HepG2 (cell line): ENCODE results near the gene RMI2. TPM values are rescaled to one million over a fixed set of nuclear protein-coding genes. Genes with fewer than 3 reads are reported as not detected.

Experiments
- ATF5 ChIP-seq: sonication (generic); formaldehyde crosslinking; IDR thresholded peaks from 2 replicates; pipeline ENCODE4 v1.4.0; 2020; ENCODE audit warnings: mild to moderate bottlenecking, low read depth, missing genetic modification reagents
- HDAC2 ChIP-seq: sonication (generic); formaldehyde crosslinking; IDR thresholded peaks from 2 replicates; pipeline ENCODE4 v1.4.0; 2020; ENCODE audit warnings: missing genetic modification reagents
- HOXA3 ChIP-seq: sonication (generic); formaldehyde crosslinking; IDR thresholded peaks from 2 replicates; pipeline ENCODE4 v1.5.0; 2020; ENCODE audit warnings: missing genetic modification reagents
- HOXA7 ChIP-seq: sonication (generic); formaldehyde crosslinking; IDR thresholded peaks from 2 replicates; pipeline ENCODE4 v1.8.1; 2022; ENCODE audit warnings: mild to moderate bottlenecking, missing genetic modification reagents, moderate library complexity
- IKZF5 ChIP-seq: IDR thresholded peaks from 2 replicates; pipeline ENCODE4 v1.6.1; 2018; ENCODE audit warnings: missing genetic modification reagents, mild to moderate bottlenecking, missing compliant biosample characterization
- LRRFIP1 ChIP-seq: sonication (generic); formaldehyde crosslinking; conservative IDR thresholded peaks from 2 replicates; pipeline ENCODE4 v1.4.0; 2020; ENCODE audit warnings: missing genetic modification reagents
- SKIL ChIP-seq: sonication (generic); formaldehyde crosslinking; IDR thresholded peaks from 2 replicates; pipeline ENCODE4 v1.8.0; 2022; ENCODE audit warnings: missing genetic modification reagents, mild to moderate bottlenecking, moderate library complexity, borderline replicate concordance
- TAF1 ChIP-seq: sonication (generic); formaldehyde crosslinking; IDR thresholded peaks from 2 replicates; pipeline ENCODE4 v1.4.0; 2020; ENCODE audit warnings: missing genetic modification reagents
- THAP7 ChIP-seq: sonication (generic); formaldehyde crosslinking; IDR thresholded peaks from 2 replicates; pipeline ENCODE4 v1.8.1; 2023; ENCODE audit warnings: mild to moderate bottlenecking, missing genetic modification reagents
- ZKSCAN1 ChIP-seq: fragments of 150-350 bp; IDR thresholded peaks from 2 replicates; pipeline ENCODE4 v1.6.1; 2014; ENCODE audit warnings: low read length
- ZNF101 ChIP-seq: sonication (generic); formaldehyde crosslinking; IDR thresholded peaks from 2 replicates; pipeline ENCODE4 v1.4.0; 2020; ENCODE audit warnings: mild to moderate bottlenecking, low read depth, missing genetic modification reagents, borderline replicate concordance
- ZNF343 ChIP-seq: sonication (generic); formaldehyde crosslinking; IDR thresholded peaks from 2 replicates; pipeline ENCODE4 v1.4.0; 2020; ENCODE audit warnings: mild to moderate bottlenecking, missing genetic modification reagents
- ZNF598 ChIP-seq: sonication (generic); formaldehyde crosslinking; IDR thresholded peaks from 2 replicates; pipeline ENCODE4 v1.5.1; 2020; ENCODE audit warnings: mild to moderate bottlenecking, missing genetic modification reagents, borderline replicate concordance
- ZNF615 ChIP-seq: sonication (generic); formaldehyde crosslinking; IDR thresholded peaks from 2 replicates; pipeline ENCODE4 v1.5.0; 2020; ENCODE audit warnings: mild to moderate bottlenecking, missing genetic modification reagents, borderline replicate concordance
- ZNF782 ChIP-seq: sonication (generic); formaldehyde crosslinking; IDR thresholded peaks from 2 replicates; pipeline ENCODE4 v1.4.0; 2020; ENCODE audit warnings: missing genetic modification reagents, mild to moderate bottlenecking, borderline replicate concordance
- ZNF841 ChIP-seq: sonication (generic); formaldehyde crosslinking; IDR thresholded peaks from 2 replicates; pipeline ENCODE4 v1.8.1; 2023; ENCODE audit warnings: missing genetic modification reagents, borderline replicate concordance
- ZSCAN20 ChIP-seq: sonication (generic); formaldehyde crosslinking; IDR thresholded peaks from 2 replicates; pipeline ENCODE4 v1.4.0; 2020; ENCODE audit warnings: missing genetic modification reagents, mild to moderate bottlenecking, borderline replicate concordance
- polyA plus RNA-seq, 8 experiments: library from polyadenylated mRNA; depleted of rRNA in 3 of 8; stranded (reverse) in 7 of 8; unstranded in 1 of 8; fragments of >200 nt; fragmentation: Illumina TruSeq in 4 of 8; extraction: Trizol in 4 of 8; gene quantifications; 2 replicates each; pipeline versions ENCODE4 v1.2.1 to v1.2.3, GENCODE V29; 2011 to 2016; ENCODE audit warnings: low read depth in 4 of 8, missing spikeins in 1 of 8, mixed read lengths in 1 of 8; ENCODE audit not compliant: insufficient read depth in 1 of 8
- total RNA-seq, 5 experiments: library from RNA; depleted of rRNA; stranded (reverse); fragments of >200 nt; fragmentation: Illumina TruSeq; extraction: Trizol; gene quantifications; 2 replicates each; pipeline ENCODE4 v1.2.3, GENCODE V29; 2016; ENCODE audit warnings: low read depth in 1 of 5
- TF ChIP-seq, protein P1 (sequence below): sonication (generic); formaldehyde crosslinking; IDR thresholded peaks from 2 replicates; pipeline ENCODE4 v1.4.0; 2020; ENCODE audit warnings: missing genetic modification reagents; ENCODE audit errors: not compliant biosample characterization
- TF ChIP-seq, protein P2 (sequence below), 2 experiments: fragments of 450-650 bp in 1 of 2; sonication (generic) in 1 of 2; formaldehyde crosslinking; IDR thresholded peaks; 2 replicates each; pipeline versions ENCODE4 v1.5.0 to v1.8.0; 2020 to 2022; ENCODE audit warnings: mild to moderate bottlenecking in 1 of 2, missing genetic modification reagents in 1 of 2

RMI2 gene
- total and polyA plus RNA-seq, 2 of the 13 experiments (the other 11 are each of a cell fraction or from before 2014, with no cell fraction given) = 24.5 to 55.7 TPM

DNA sequence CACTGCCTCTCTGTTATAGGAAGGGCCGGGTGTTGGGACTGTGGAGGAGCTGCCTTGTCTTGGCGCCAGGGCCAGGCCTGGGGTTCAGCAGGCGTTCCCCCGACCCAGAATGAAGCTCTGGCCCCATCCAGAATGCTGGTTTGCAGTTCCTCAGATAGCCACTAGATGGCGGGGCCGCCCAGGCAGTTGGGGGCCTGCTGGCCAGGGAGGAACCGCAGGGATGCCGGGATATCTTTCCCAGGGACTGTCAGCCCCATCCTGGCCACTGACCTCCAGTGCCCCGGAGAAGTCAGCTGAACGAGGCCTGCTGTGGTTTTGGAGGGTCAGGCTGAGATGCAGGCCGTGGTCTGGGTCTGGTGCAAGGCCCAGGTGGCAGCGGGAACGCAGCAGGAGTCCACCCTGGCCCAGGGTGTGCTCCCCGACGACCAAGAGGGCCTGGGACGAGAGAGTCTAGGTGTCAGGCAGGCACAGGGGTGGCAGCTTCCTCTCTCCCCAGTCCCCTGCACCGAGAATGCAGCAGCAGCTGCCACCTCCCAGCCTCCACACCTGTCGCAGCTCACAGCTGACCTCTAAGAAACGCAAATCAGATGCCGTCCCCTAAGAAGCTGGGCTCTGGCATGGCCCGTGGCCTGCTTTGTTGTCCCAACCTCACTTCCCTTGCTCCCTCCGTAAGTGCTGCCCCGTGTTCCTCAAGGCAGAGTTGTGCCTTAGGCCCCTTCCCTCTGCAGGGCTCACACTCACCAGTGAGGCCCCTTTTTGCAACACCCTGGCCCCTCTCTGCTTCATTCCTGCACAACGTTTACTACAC is 51.2 kb downstream of the RMI2 start (continued):
- TF ChIP-seq, protein P1, sequence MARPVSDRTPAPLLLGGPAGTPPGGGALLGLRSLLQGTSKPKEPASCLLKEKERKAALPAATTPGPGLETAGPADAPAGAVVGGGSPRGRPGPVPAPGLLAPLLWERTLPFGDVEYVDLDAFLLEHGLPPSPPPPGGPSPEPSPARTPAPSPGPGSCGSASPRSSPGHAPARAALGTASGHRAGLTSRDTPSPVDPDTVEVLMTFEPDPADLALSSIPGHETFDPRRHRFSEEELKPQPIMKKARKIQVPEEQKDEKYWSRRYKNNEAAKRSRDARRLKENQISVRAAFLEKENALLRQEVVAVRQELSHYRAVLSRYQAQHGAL = peak; percentile 65
- TF ChIP-seq THAP7 (CRISPR knock-in tag) = peak; percentile 62; the same call in 1 of the 2 replicates
- 0 out of 2 replicates have a peak, but pooled peaks have one; percentile 54 for TF ChIP-seq ZNF782
- TF ChIP-seq HDAC2 (CRISPR knock-in tag) = peak; percentile 81; the same call in 1 of the 2 replicates
- TF ChIP-seq ZKSCAN1 = no peak; the same call in 1 of the 2 replicates
- TF ChIP-seq TAF1 (CRISPR knock-in tag) = peak; percentile 73
- no peak for TF ChIP-seq ZNF343 (CRISPR knock-in tag)
- TF ChIP-seq, protein P2, sequence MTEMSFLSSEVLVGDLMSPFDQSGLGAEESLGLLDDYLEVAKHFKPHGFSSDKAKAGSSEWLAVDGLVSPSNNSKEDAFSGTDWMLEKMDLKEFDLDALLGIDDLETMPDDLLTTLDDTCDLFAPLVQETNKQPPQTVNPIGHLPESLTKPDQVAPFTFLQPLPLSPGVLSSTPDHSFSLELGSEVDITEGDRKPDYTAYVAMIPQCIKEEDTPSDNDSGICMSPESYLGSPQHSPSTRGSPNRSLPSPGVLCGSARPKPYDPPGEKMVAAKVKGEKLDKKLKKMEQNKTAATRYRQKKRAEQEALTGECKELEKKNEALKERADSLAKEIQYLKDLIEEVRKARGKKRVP (CRISPR knock-in tag; IDR thresholded peaks at IDR 0.05) = no peak
- peak; percentile 87 for TF ChIP-seq IKZF5 (CRISPR knock-in tag)
- TF ChIP-seq LRRFIP1 = no peak
- TF ChIP-seq SKIL (CRISPR knock-in tag) = no peak
- TF ChIP-seq ZNF615 (CRISPR knock-in tag) = no peak
- peak; percentile 98 for TF ChIP-seq ZNF598
- no peak for TF ChIP-seq ZNF841 (CRISPR knock-in tag)
- no peak for TF ChIP-seq HOXA7 (CRISPR knock-in tag)
- TF ChIP-seq HOXA3 (CRISPR knock-in tag) = peak; percentile 74
- TF ChIP-seq ZSCAN20 (CRISPR knock-in tag) = no peak; the same call in 1 of the 2 replicates
- no peak for TF ChIP-seq ZNF101 (CRISPR knock-in tag)
- TF ChIP-seq ATF5 (CRISPR knock-in tag) = no peak
